ENCODE data around the gene TAF13. TPM values are rescaled to one million over a fixed set of nuclear protein-coding genes. Genes with fewer than 3 reads are reported as not detected.

The TAF13 gene
- total RNA-seq, 1 experiment from 2014 or later, result 20.6 TPM

DNA sequence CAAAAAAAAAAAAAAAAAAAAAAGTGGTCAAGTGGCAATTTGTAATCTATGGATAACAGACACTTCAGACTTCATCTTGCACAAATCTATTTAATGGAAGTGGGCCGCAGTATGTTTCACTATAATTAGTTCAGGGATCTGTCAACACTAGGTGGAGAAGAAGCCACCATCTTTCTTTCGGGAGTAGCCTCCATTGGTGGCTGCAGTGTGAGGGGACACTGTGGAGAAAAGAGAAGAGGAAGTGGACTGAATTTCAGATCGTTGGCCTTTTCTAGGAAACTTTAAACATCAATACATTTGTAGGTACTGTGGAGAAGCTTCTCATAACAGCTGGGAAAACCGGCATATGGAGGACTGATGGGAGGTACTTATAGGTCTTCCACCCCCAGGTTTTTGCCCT, 30.1 kb upstream of the TAF13 start:
- CTCF ChIA-PET, result no interaction called here
- intact Hi-C loops (cut with micrococcal nuclease; ENCODE audit: unreplicated experiment), result no loop called here

GRCh38 chr1:109104364-109105151, 28.8 kb upstream of the TAF13 start:
- BruUV-seq (replicated peaks), result no TSS peak
- intact Hi-C loops (cut with micrococcal nuclease; ENCODE audit: unreplicated experiment), result no loop called here
- no peak for DNase-seq
- Mint-ChIP-seq H3K36me3 (ENCODE audit: insufficient read depth, unreplicated experiment) (peaks cover 22% of the 10 kb centered on the region), H3K4me1 (ENCODE audit: low read depth, unreplicated experiment) (no peaks in the 10 kb centered on the region), H3K27ac (ENCODE audit: unreplicated experiment) (no peak overlapping the region), H3K4me3 (ENCODE audit: low read depth, unreplicated experiment) (no peak overlapping the region), H3K27me3 (ENCODE audit: unreplicated experiment) (peaks cover 36% of the 10 kb centered on the region), H3K9me3 (ENCODE audit: low read depth, unreplicated experiment) (no peaks in the 10 kb centered on the region)
- TF ChIP-seq CTCF (IDR thresholded peaks at IDR 0.05; ENCODE audit: unreplicated experiment), result no peak
- CTCF ChIA-PET, result no interaction called here

More for the DNA sequence above, 30.1 kb upstream of the TAF13 start:
- Mint-ChIP-seq H3K9me3 (ENCODE audit: low read depth, unreplicated experiment) (no peaks in the 10 kb centered on the region), H3K27me3 (ENCODE audit: unreplicated experiment) (peaks cover 49% of the 10 kb centered on the region), H3K27ac (ENCODE audit: unreplicated experiment) (no peak overlapping the region), H3K4me3 (ENCODE audit: low read depth, unreplicated experiment) (no peak overlapping the region), H3K4me1 (ENCODE audit: low read depth, unreplicated experiment) (peaks cover 8% of the 10 kb centered on the region), H3K36me3 (ENCODE audit: insufficient read depth, unreplicated experiment) (peaks cover 9% of the 10 kb centered on the region)
- no TSS peak for BruUV-seq (replicated peaks)
- no peak for TF ChIP-seq CTCF (IDR thresholded peaks at IDR 0.05; ENCODE audit: unreplicated experiment)
- no peak for DNase-seq

GRCh38 chr1:109099938-109100773, 24.4 kb upstream of the TAF13 start:
- Mint-ChIP-seq H3K27me3 (ENCODE audit: unreplicated experiment) (no peaks in the 10 kb centered on the region), H3K9me3 (ENCODE audit: low read depth, unreplicated experiment) (no peaks in the 10 kb centered on the region), H3K36me3 (ENCODE audit: insufficient read depth, unreplicated experiment) (peaks cover 23% of the 10 kb centered on the region), H3K4me1 (ENCODE audit: low read depth, unreplicated experiment) (no peaks in the 10 kb centered on the region), H3K4me3 (ENCODE audit: low read depth, unreplicated experiment) (peak overlapping the region; percentile 98), H3K27ac (ENCODE audit: unreplicated experiment) (peak overlapping the region; percentile 98)
- intact Hi-C loops (cut with micrococcal nuclease; ENCODE audit: unreplicated experiment), result no loop called here
- TF ChIP-seq CTCF (IDR thresholded peaks at IDR 0.05; ENCODE audit: unreplicated experiment), result peak; percentile 57
- DNase-seq, result peak; percentile 90
- CTCF ChIA-PET, result interaction anchor here (0.7 to 1.6 kb wide), 12 partner anchors 10 to 137 kb away, joined by 3 to 7 read pairs (median 4); partner anchors contain the start of genes CLCC1 and TMEM167B
- TSS peak; percentile 64 for BruUV-seq (replicated peaks)

- no peak overlapping the region for H3K27ac Mint-ChIP-seq (ENCODE audit: unreplicated experiment)
- no TSS peak for BruUV-seq (replicated peaks)
- peaks cover 38% of the 10 kb centered on the region for H3K36me3 Mint-ChIP-seq (ENCODE audit: insufficient read depth, unreplicated experiment)
- H3K4me3 Mint-ChIP-seq (ENCODE audit: low read depth, unreplicated experiment), result no peak overlapping the region
- CTCF ChIA-PET, result interaction anchor here (0.6 kb wide), 2 partner anchors 56 to 83 kb away, joined by 3 read pairs; no protein-coding TSS in a partner anchor
- H3K4me1 Mint-ChIP-seq (ENCODE audit: low read depth, unreplicated experiment), result no peaks in the 10 kb centered on the region
- TF ChIP-seq CTCF (IDR thresholded peaks at IDR 0.05; ENCODE audit: unreplicated experiment), result no peak
- DNase-seq, result no peak
- no peaks in the 10 kb centered on the region for H3K9me3 Mint-ChIP-seq (ENCODE audit: low read depth, unreplicated experiment)
- intact Hi-C loops (cut with micrococcal nuclease; ENCODE audit: unreplicated experiment), result no loop called here
- H3K27me3 Mint-ChIP-seq (ENCODE audit: unreplicated experiment), result no peaks in the 10 kb centered on the region
Observed at GRCh38 chr1:109096120-109096519, 20.3 kb upstream of the TAF13 start.

All from Calu3 (cell line).